Tibial nerve (tissue), 4 donors: ENCODE data around the gene SHC2. TPM values are rescaled to one million over a fixed set of nuclear protein-coding genes. Genes with fewer than 3 reads are reported as not detected.

ENCODE experiments used
- DNase-seq, 2 donors: peaks; one replicate each; pipeline ENCODE4 v3.0.0-alpha.2; 2019; ENCODE audit warnings: low spot score in 2 of 2
- H3K27ac ChIP-seq, 4 donors: fragments of 200-600 bp; sonication (generic) in 3 of 4; one replicate each; pipeline ENCODE4 v1.5.1; 2017 to 2019; ENCODE audit warnings: mild to moderate bottlenecking in 1 of 4
- H3K27me3 ChIP-seq, 2 donors: fragments of 200-600 bp; sonication (generic) in 1 of 2; one replicate each; pipeline versions ENCODE4 v1.5.1 to v1.6.0; 2017 to 2019
- H3K36me3 ChIP-seq, 3 donors: fragments of 200-600 bp; sonication (generic); one replicate each; pipeline ENCODE4 v1.5.1; 2018 to 2019
- H3K4me1 ChIP-seq, 4 donors: fragments of 200-600 bp; sonication (generic) in 3 of 4; one replicate each; pipeline ENCODE4 v1.5.1; 2017 to 2019
- H3K4me3 ChIP-seq, 4 donors: fragments of 200-600 bp; sonication (generic) in 3 of 4; one replicate each; pipeline ENCODE4 v1.5.1; 2017 to 2019; ENCODE audit warnings: mild to moderate bottlenecking in 1 of 4, moderate library complexity in 1 of 4
- H3K9me3 ChIP-seq, 4 donors: fragments of 200-600 bp; sonication (generic) in 3 of 4; one replicate each; pipeline ENCODE4 v1.5.1; 2017 to 2019
- EP300 ChIP-seq, 2 donors: sonication (generic); formaldehyde crosslinking; IDR thresholded peaks; one replicate each; pipeline ENCODE4 v1.6.1; 2017; ENCODE audit warnings: antibody characterized with exemption in 2 of 2, mild to moderate bottlenecking in 1 of 2
- POLR2A ChIP-seq, 2 donors: fragments of 450-650 bp; IDR thresholded peaks; one replicate each; pipeline ENCODE4 v1.6.1; 2017; ENCODE audit warnings: antibody characterized with exemption in 2 of 2, mild to moderate bottlenecking in 2 of 2, moderate library complexity in 2 of 2
- WGBS, 2 donors: methylation state at CpG; one replicate each; pipeline ENCODE4 v1.1.5; 2018; 5-methylcytosine and 5-hydroxymethylcytosine counted together
- total RNA-seq, 4 donors: library from RNA; depleted of rRNA; stranded (reverse); fragments of >200 nt; gene quantifications; one replicate each; pipeline ENCODE4 v1.1.0, GENCODE V29; 2016
- TF ChIP-seq, protein P1 (sequence below), 5 experiments: fragments of 200-600 bp in 3 of 5; fragments of 450-650 bp in 2 of 5; sonication (generic) in 3 of 5; IDR thresholded peaks; one replicate each; pipeline ENCODE4 v1.5.1; 2016 to 2019; ENCODE audit warnings: antibody characterized with exemption in 5 of 5, mild to moderate bottlenecking in 3 of 5, moderate library complexity in 2 of 5

SHC2 gene
- total RNA-seq, 4 donors from 2014 or later: 13.5 to 41.1 (median 22.9) TPM

DNA sequence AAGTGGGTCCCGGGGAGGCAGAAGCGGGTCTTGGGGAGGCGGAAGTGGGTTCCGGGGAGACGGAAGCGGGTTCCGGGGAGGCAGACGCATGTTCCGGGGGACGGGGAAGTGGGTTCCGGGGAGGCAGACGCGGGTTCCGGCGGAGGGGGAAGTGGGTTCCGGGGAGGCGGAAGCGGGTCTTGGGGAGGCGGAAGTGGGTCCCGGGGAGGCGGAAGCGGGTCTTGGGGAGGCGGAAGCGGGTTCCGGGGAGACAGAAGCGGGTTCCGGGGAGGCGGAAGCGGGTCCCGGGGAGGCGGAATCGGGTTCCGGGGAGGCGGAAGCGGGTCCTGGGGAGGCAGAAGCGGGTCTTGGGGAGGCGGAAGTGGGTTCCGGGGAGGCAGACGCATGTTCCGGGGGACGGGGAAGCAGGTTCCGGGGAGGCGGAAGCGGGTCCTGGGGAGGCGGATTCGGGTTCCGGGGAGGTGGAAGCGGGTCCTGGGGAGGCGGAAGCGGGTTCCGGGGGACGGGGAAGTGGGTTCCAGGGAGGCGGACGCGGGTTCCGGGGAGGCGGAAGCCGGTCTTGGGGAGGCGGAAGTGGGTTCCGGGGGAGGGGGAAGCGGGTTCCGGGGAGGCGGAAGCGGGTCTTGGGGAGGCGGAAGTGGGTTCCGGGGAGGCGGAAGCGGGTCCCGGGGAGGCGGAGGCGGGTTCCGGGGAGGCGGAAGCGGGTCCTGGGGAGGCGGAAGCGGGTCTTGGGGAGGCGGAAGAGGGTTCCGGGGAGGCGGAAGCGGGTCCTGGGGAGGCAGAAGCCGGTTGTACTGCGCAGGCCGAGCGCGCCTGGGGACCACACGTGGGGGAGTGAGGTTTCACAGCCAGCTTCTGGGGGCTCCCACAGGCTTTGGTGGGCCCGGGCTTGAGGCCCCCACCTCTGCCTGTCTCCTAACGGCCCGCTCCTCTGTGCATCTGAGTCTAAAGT, 2.5 kb downstream of the SHC2 start:
- no peaks in the 10 kb centered on the region for H3K9me3 ChIP-seq
- peaks cover 2 to 36% of the 10 kb centered on the region in 2 donors for H3K27me3 ChIP-seq
- 94 to 95% methylated on average over 89 of the region's 89 CpGs for WGBS, 2 donors
- H3K36me3 ChIP-seq: no peaks in the 10 kb centered on the region
- no peak overlapping the region for H3K27ac ChIP-seq
- peaks cover 0 to 24% (median 7%) of the 10 kb centered on the region in 4 donors for H3K4me1 ChIP-seq
- DNase-seq: no peak
- H3K4me3 ChIP-seq: no peak overlapping the region
- TF ChIP-seq POLR2A (IDR thresholded peaks at IDR 0.05) (no peak), EP300 (IDR thresholded peaks at IDR 0.05) (no peak)
- TF ChIP-seq, protein P1, sequence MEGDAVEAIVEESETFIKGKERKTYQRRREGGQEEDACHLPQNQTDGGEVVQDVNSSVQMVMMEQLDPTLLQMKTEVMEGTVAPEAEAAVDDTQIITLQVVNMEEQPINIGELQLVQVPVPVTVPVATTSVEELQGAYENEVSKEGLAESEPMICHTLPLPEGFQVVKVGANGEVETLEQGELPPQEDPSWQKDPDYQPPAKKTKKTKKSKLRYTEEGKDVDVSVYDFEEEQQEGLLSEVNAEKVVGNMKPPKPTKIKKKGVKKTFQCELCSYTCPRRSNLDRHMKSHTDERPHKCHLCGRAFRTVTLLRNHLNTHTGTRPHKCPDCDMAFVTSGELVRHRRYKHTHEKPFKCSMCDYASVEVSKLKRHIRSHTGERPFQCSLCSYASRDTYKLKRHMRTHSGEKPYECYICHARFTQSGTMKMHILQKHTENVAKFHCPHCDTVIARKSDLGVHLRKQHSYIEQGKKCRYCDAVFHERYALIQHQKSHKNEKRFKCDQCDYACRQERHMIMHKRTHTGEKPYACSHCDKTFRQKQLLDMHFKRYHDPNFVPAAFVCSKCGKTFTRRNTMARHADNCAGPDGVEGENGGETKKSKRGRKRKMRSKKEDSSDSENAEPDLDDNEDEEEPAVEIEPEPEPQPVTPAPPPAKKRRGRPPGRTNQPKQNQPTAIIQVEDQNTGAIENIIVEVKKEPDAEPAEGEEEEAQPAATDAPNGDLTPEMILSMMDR (IDR thresholded peaks at IDR 0.05): no peak

DNA sequence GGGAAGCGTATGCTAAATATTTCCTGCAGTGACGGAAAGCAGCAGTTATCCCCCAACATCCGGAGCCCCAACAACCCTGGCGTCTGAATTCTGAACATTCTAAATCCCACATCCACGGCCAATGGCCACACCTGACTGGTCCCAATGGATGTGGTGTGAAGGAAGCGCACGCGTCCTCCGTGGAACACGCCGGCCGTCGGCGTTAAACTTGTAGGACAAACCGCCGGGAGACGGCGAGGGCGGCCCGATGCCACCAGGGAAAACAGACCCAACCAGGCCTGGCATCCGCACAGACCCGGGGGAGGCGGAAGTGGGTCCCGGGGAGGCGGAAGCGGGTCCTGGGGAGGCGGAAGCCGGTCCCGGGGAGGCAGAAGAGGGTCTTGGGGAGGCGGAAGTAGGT, 3.2 kb downstream of the SHC2 start:
- WGBS, 2 donors: 95 to 96% methylated on average over 30 of the region's 30 CpGs
- Histone ChIP-seq H3K27ac (no peak overlapping the region), H3K36me3 (no peaks in the 10 kb centered on the region), H3K4me3 (no peak overlapping the region), H3K9me3 (no peaks in the 10 kb centered on the region), H3K4me1 (peaks cover 0 to 24% (median 7%) of the 10 kb centered on the region in 4 donors), H3K27me3 (peaks cover 2 to 33% of the 10 kb centered on the region in 2 donors)
- no peak for TF ChIP-seq EP300 (IDR thresholded peaks at IDR 0.05)
- no peak for DNase-seq

DNA sequence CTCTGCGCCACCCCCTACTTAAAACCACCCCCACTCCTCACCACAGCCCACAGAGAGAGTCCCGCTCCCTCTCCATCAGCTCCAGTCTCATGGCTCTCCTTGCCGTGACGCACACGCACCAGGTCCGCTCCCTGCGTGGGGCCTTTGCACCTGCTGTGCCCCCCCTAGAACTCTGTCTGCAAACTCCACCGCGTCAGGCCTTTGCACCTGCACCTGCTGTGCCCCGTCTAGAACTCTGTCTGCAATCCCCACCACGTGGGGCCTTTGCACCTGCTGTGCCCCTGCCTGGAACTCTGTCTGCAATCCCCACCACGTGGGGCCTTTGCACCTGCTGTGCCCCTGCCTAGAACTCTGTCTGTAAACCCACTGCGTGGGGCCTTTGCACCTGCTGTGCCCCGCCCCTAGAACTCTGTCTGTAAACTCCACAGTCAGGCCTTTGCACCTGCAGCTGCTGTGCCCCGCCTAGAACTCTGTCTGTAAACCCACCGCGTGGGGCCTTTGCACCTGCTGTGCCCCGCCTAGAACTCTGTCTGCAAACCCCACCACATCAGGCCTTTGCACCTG, 4.2 kb downstream of the SHC2 start:
- no peak for TF ChIP-seq EP300 (IDR thresholded peaks at IDR 0.05)
- TF ChIP-seq, protein P1 (IDR thresholded peaks at IDR 0.05): no peak
- no peak for TF ChIP-seq POLR2A (IDR thresholded peaks at IDR 0.05)
- WGBS, 2 donors: 82 to 90% methylated on average over 17 to 18 of the region's 18 CpGs

DNA sequence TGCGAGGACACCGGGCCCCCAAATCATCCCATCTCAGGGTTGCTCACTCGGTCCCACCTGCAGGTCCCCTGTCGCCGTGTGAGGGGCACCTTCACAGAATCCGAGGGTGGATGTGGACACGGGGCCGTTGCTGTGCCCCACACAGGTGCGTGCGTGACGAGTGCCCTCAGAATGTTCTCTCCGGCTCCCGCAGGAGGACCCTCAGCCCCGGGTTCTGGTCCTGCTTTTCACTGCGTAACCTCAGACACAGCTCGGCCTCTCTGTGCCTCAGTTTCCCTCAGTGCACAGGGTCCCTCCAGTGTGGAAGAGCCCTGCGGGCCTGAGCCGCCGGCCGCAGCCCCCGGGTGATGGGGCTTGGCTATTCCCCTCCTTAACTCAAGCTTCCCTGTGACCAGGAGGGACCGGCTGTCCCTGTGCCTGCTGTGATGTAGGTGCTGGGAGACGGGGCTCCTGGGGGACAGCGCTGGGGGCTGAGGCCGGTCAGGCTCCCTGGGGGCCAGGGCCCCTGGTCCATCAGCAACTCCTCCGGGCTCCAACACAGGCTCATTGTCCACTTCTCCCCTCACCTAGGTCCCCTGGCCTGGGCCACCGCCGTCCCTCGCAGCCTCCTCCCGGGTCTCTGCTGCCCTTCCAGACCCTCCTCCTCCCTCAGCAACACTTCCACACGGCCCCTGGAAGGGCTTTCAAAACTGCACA, 4.8 kb downstream of the SHC2 start:
- no peak for DNase-seq
- peaks cover 0 to 12% (median under 1%) of the 10 kb centered on the region in 4 donors for H3K4me1 ChIP-seq
- TF ChIP-seq, protein P1 (IDR thresholded peaks at IDR 0.05): no peak
- H3K27me3 ChIP-seq: peaks cover 1 to 16% of the 10 kb centered on the region in 2 donors
- no peak overlapping the region for H3K27ac ChIP-seq
- 87 to 88% methylated on average over 23 to 29 of the region's 31 CpGs for WGBS, 2 donors
- no peaks in the 10 kb centered on the region for H3K36me3 ChIP-seq
- no peaks in the 10 kb centered on the region for H3K9me3 ChIP-seq
- no peak overlapping the region for H3K4me3 ChIP-seq

More for the DNA sequence above, 4.2 kb downstream of the SHC2 start:
- no peak overlapping the region for H3K27ac ChIP-seq
- DNase-seq: no peak
- peaks cover 0 to 18% (median 5%) of the 10 kb centered on the region in 4 donors for H3K4me1 ChIP-seq
- H3K9me3 ChIP-seq: no peaks in the 10 kb centered on the region
- H3K36me3 ChIP-seq: no peaks in the 10 kb centered on the region
- H3K27me3 ChIP-seq: peaks cover 2 to 22% of the 10 kb centered on the region in 2 donors
- no peak overlapping the region for H3K4me3 ChIP-seq

DNA sequence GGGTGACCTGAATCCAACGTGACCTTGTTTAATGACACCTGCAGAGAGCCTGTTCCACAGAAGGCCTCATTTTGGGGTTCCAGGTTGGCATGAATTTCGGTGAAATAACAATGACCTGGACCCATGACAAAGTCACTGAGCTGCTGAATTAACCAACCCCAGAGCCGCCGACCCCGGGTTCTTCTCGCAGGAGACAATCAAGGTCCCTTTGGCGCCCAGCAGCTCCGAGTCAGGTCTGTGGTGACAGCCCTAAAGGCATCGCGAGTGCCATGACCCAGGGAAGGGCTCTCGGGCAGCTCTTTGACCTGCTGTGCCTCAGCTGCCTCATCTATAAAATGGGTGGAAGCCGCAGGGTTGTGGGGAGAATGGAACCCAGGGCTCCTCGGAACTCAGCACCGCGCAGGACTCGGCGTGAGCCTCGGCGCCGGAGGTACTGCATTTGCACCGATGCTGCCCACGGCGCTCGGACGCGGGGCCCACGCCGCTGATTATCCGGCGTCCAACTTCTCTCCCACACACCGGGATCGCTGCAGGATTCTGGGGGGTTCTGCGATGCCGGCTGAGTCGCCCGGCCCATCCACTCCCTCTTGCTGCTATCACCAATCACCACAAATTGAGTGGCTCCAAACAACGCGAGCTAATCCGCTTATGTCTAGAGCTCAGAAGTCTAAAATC, 5.7 kb downstream of the SHC2 start:
- no peak for DNase-seq
- Histone ChIP-seq H3K4me1 (peaks cover 0 to 8% (median 0%) of the 10 kb centered on the region in 4 donors), H3K27ac (no peak overlapping the region), H3K4me3 (no peak overlapping the region), H3K36me3 (no peaks in the 10 kb centered on the region), H3K9me3 (no peaks in the 10 kb centered on the region), H3K27me3 (peaks cover 0 to 14% of the 10 kb centered on the region in 2 donors)
- WGBS, 2 donors: 95 to 96% methylated on average over 30 to 39 of the region's 39 CpGs
- TF ChIP-seq EP300 (IDR thresholded peaks at IDR 0.05) (no peak), POLR2A (IDR thresholded peaks at IDR 0.05) (no peak)
- TF ChIP-seq, protein P1 (IDR thresholded peaks at IDR 0.05): no peak
